GM12892 (cell line): Measurements from ENCODE around the gene CCDC88C.

Experiments
- POLR2A ChIP-seq: IDR thresholded peaks from 2 replicates; pipeline ENCODE4 v1.6.1; 2011; ENCODE audit warnings: low read depth, low read length, control low read depth
- POLR2AphosphoS5 ChIP-seq: IDR thresholded peaks from 2 replicates; pipeline ENCODE4 v1.6.1; 2011; ENCODE audit warnings: low read depth, low read length, control low read depth

- no peak for TF ChIP-seq POLR2AphosphoS5
- no peak for TF ChIP-seq POLR2A
These were observed 24.9 kb downstream of the CCDC88C start for GRCh38 chr14:91392623-91393303.
